ENCODE results near the gene IQCK.
"Not testable (repeated sequence)": the region's sequence is repeated elsewhere in the genome, so short reads cannot be mapped to it uniquely, and the experiment has no call there.

IQCK gene, protein sequence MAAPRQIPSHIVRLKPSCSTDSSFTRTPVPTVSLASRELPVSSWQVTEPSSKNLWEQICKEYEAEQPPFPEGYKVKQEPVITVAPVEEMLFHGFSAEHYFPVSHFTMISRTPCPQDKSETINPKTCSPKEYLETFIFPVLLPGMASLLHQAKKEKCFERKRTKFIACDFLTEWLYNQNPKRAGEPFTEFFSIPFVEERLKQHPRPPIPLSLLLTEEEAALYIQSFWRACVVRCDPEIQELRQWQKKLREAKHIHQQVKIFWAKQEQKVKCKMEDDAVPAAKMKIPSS

DNA sequence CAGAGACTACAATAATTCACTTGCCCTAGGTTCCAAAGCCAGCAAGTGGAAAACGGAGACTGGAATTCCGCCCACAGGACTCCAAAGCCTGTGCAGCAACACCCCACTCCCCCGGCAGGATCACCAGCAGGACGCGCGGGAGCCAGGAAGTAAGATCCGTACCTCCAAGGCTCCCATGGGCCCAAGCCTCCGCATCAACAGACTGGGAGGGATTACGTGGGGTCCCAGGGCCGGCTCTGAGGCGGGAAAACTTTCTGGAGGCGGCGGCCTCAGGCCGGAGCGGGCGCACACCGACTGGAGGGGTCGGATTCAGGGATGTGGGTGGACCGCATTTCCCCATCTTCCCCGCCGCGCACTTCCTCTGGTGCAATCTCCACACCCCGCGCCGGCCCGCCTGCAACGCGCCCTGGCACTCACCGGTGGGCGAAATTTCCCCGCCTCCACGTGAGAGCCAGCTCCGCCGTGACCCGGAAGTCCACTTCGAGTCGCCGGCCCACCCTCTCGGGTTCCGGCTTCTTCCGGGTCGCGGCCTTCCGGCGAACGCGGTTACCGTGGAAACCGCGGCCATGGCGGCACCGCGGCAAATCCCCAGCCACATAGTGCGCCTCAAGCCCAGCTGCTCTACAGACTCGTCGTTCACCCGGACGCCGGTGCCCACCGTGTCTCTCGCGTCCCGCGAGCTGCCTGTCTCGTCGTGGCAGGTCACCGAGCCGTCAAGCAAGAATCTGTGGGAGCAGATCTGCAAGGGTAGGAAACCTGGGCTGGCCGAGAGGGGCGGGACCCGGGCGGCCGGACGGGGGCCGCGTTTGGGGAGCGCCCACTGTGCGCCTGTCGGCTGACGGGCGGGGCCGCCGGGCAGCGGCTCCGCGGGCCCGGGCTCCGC is at the start of gene IQCK, which contains the start of gene KNOP1:
Gene IQCK (plus strand): TSS at position 531 of the 883 bp plus-strand sequence. CDS start 36 bp downstream, at position 567.
Gene KNOP1 (minus strand): TSS at position 487 of the 883 bp plus-strand sequence. CDS start 3,192 bp downstream, outside the sequence.
- peak; percentile 79 for DNase-seq

DNA sequence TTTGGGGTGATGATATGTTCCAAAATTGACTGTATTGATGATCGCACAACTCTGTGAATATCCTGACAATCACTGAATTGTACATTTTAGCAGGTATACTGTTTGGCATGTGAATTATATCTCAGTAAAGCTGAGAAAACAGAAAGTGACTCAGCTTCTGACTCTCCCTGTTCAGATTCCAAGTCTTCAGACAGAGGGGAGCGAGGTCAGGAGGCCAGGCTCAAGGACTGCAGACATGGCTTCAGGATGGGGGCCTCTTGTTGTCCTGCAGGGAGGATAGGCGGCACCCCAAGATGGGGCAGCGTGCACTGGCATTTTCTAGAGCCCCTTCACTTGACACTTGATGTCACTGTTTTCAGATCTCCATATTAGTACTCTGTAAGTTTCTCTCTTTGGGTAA is 45.7 kb upstream of the IQCK start:
- DNase-seq, result no peak

DNA sequence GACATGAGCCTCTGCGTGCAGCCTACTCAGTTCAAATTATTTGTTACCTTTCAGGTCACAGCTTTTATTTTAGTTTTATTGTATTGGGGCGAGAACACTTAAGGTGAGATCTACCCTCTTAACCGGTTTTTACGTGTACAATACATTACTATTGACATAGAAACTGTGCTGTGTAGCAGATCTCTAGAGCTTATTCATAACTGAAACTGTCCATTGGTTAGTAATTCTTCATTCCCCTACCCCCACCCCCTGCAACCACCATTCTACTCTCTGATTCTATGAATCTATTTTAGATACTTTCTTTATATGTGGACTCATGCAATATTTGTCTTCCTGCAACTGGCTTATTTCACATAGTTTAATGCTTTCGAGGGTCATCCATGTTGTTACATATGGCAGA is 43.6 kb upstream of the IQCK start:
- no peak for DNase-seq

DNA sequence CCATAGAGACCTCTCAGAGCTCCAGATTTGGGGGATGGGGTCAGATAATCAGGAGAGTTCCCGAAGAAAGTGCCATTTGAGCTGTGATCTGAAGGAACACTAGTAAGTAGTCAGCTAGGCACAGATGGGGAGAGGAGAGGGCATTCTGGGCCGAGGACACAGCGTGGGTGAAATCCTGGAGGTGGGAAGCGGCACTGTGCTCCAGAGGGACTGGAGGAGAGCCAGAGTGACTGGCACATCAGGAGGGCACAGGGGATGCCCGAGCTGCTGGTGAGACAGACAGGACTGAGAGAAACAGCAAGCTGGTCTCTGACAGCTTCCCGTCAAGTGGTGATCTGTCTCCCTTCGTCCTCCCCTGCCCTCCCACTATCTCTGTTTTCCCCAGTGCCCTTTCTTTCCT is 40.7 kb upstream of the IQCK start:
- DNase-seq, result no peak

DNA sequence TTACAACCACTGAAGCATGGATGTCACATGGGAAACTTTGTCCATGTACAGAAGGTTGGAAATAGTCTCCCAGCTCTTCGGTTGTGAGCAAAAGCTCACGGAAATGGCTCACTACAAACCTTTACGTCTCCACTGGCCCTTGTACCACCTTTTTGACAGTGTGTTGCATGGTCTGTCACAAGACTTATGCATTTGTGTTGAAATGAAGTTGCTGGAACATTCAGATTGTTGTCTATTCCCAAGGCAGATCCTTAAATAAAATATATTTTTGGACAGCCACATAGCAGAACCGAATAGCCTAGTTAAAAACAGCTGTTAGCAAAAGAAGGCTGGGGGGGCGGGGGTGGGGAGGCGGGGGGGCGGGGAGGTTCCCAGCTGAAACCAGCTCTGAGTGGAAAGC is 39.3 kb upstream of the IQCK start:
- DNase-seq, result no peak

DNA sequence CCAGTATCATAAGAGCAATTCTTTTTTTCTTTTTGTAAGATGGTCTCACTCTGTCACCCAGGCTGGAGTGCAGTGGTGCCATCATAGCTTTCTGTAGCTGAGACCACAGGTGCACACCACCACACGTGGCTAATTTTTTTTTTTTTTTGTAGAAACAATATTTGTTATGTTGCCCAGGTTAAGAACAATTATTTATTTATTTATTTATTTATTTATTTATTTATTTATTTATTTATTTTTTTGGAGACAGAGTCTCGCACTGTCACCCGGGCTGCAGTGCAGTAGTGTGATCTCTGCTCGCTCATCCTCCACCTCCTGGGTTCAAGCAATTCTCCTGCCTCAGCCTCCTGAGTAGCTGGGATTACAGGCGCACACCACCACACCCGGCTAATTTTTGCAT is 38.8 kb upstream of the IQCK start:
- DNase-seq, result not testable (repeated sequence)

DNA sequence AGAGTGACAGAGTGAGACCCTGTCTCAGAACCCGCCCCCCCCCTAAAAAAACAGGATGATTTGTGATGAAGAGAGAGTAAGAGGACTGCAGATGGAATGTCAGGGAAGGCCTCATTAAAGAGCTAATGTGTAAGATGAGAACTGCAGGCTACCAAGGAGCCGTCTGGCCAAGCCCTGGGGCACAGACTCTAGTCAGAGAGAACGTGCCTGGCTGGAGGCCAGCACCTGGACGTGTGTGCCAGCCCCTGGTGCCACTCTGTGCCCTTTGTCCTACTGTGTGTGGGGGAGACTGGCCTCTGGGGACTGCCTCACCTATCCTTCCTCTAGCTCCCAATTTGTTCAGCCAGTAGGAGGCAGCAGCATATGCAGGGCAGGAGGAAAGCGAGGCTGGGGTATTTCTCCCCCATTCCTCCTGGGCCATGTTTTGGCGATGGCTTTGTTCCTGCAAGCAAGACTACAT is 37.2 kb upstream of the IQCK start:
- no peak for DNase-seq

DNA sequence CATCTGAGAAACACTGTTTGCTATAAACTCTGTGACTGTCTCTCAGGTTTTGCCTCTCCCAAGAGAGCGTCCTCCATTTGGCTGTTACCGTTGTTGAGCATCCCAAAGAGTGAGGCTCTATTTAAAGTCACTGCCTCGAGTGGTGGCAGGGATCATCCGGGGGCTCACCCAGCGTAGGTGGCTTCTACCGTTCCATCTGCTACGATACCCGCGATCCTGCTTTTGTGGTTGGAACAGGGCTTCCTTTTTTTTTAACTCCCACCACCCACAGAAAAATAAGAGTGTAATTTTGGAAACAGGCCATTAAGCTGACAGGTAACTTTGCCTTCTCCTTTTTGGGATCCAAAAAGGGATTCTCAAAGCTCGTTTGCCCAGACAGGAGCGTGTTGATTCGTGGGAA is 36.4 kb upstream of the IQCK start:
- DNase-seq, result no peak

DNA sequence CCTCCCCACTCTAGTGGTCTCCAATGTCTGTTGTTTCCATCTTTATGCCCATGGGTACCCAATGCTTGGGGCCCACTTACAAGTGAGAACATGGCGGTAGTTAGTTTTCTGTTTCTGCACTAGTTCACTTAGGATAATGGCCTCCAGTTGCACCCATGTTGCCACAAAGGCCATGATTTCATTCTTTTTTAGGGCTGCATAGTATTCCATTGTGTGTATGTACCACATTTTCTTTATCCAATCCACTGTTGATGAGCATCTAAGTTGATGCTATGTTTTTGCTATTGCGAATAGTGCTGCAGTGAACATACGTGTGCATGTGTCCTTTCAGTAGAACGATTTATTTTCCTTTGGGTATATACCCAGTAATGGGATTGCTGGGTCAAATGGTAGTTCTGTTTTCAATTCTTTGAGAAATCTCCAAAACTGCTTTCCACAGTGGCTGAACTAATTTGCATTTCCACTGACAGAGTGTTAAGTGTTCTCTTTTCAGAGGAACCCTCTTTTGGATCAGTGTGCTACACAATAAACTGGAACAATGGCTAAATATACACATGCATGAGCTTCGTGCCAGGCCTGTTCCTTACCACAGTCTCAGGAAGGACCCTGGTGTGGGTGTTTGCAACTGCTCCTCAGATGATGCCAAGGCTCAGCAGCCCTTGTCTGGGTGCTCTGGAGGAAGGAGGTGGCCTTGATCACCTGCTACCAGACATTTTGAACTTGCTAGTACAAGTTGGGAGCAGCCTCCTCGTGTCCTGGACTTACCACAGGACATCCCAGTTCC is 34.4 kb upstream of the IQCK start:
- no peak for DNase-seq

DNA sequence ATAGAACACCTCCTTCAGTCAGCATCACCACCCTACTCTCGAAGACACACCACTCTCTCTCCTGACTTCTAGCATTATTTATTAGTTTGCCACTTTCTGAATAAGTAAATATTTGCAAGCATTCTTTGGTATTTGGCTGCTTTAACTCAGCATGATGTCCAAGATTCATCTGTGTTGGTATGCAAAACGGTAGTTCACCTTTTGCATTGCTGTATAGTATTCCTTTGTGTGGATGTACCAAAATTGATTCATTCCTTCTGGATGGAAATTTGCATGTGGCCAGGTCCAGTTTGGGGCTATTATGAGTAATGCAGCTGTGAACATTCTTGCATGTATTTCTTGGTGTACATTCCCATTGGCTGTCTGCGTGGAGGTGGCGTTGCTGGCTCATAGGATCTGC is 32.9 kb upstream of the IQCK start:
- DNase-seq, result no peak

DNA sequence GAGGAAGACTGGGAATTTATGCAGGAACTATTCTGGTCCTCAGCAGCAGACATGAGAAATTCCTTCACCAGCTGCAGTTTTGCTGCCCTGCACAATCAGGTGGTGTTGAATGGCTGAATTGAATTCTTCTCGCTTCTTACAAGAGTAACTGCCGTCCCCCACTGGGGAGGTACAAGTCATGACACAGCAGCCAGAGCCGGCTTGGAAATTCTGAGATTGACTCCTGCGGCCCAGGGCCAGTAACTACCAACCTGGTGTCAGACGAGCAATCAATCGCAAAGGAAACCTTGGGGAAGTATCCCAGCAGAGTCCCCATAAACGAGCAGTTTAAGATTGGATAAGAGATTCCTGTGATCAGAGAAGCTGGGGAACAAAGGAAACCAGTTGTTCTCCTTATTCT is 30.8 kb upstream of the IQCK start:
- DNase-seq, result no peak

DNA sequence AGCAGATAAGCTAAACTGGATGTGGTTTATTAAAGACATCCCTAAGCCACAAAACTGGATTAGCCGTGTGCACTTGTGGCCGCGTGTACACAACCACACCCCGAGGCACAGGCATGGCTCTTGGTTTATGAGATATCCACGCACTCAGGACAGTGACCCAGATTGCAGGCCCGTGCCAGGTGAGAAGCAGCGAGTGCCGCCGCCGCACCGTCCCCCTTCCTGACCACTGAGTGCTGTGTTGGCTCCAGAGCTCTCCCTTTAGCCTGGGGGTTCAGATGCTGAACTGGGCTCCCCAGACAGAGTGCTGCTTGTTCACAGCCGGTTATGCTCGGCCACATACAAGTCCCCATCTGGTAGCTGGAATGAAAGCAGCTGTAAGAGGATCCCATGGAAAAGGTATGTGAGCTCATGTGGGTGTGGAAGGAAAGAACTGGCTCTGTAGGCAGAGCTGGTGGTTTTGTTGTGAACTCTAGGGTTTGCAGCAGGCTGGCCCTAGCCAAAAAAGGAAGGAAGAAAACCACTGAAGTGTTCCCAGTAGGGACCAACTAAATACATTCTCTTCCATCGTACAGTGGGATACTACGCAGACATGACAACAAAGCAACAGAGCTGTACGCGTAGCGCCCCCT is 29.6 kb upstream of the IQCK start:
- DNase-seq, result peak; percentile 55

DNA sequence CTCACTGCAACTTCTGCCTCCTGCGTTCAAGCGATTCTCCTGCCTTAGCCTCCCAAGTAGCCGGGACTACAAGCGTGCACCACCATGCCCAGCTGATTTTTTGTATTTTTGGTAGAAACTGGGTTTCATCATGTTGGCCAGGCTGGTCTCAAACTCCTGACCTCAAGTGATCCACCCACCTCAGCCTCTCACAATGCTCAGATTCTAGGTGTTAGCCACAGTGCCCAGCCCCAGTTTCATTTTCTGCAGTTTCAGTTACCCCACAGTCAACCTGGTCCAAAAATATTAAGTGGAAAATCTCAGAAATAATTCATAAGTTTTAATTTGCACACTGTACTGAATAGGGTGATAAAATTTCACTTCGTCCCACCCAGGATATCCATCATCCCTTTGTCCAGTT is 28.7 kb upstream of the IQCK start:
- DNase-seq, result no peak

DNA sequence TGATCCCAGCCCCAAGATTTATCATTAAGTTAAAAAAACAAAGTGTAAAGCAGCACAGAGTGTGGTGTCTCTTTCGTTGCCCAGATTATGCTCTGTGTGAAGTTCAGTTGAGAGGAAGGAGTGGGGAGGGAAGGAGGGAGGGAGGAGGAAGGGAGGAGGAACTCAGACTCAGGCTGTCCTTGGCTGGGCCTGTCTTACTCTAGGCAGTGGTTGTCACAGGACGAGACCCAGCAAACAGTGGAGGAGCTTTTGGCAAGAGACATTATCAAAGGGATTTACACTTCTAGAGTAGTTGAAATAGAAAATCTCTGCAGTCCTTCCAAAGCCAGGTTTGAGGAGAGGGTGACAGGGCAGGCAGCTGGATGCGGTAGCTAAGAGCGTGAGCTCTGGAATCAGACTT is 27.9 kb upstream of the IQCK start:
- DNase-seq, result peak; percentile 37

DNA sequence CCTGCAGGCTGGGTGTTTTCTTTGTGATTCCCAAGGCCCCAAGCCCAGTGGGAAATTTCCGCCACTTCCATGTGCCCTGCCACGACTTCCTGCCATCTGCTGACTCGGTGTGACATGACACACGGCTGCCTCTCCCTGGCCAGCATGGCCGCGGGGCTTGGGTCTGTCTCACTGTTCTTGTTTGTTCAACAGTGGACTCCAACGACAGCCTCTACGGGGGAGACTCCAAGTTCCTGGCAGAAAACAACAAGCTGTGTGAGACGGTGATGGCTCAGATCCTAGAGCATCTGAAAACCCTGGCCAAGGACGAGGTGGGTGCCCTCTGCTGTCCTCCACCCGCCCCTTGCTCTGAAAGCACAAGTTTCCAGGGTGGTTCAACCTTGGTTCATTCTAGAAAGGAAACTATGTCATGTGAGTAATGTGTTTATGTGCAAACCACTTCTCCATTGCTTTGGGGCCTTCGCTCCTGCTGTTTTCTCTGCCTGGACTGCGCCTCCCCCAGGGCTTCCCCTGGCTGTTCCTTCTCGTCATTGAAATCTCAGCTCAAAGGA is 26.8 kb upstream of the IQCK start:
- peak; percentile 51 for DNase-seq

DNA sequence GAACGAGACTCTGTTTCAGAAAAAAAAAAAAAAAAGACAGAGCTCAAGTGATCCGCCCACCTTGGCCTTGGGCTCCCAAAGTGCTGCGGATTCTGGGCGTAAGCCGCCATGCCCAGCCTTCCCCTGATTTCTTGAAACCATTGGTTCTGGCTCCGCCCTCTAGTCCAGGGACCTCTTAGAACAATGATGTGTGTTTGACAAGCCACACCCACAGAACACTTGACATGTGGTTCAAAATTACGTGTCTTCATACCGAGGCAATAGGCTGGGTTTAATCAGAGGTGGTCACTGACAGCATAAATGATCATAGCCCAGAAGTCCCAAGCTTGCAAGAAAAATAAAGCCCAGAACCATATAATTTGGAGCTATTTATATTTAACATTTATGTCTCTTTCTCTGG is 23.1 kb upstream of the IQCK start:
- DNase-seq, result no peak

DNA sequence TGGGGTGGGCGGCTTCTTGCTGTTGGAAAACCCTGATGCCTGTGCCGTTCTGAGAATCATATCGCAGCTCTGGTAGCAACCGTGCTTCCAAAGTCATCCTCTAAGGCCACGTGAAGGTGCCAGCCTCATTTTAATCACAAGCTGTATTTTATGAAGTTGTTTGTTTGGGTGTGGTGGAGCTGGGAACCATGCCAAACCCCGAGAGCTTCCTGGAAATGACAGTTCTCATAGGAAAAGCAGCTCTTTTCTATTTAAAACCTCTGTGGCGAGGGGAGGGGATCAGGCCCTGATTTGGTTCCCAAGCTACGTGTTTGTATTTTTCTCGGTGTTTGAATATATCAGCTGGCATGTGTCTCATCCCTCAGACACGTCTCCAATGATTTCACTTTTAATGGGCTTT is 21.7 kb upstream of the IQCK start:
- DNase-seq, result peak; percentile 57

DNA sequence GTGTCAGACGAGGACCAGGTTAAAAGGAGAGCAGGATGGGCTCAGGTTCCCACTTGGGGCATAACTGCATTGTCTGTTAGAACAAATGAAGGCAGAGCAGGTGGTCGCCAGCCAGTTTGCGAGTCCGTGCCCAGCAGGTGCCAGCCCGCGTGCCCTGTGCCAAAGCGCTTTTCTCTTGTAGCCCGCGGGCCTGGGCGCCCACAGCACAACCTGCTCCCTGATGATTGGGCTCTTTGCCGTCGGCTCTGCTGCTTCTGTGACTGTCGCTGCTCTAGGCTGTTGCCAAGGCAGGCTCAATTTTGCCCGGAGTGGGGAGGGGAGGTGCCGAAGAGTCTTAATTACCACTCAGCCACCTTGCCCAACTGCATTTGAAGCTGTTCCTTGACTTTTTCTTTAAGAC is 21.1 kb upstream of the IQCK start:
- no peak for DNase-seq

DNA sequence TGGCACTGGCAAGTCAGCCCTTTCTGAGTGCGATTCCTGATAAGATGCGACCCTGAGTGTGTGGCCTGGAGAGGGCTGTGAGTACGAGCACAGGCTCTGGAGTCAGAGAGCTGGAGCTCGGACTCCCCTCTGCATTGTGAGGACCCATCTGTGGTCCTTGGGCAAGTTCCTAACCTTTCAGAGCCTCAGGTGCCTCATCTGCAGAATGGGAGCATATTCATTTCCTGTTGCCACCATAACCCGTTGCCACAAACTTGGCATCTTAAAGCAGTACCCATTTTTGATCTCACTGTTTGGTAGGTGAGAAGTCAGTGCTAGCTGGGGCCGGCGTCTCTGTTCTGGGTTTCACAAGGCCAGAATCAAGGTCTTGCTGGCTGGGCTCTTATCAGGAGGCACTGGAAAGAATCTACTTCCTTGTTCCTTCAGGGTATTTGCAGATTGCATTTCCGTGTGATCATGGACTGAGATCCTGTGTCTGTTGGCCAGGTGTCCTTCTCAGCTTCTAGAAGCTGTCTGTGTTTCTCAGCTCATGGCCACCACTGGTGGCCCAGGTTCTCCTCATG is 20.2 kb upstream of the IQCK start:
- DNase-seq, result no peak

DNA sequence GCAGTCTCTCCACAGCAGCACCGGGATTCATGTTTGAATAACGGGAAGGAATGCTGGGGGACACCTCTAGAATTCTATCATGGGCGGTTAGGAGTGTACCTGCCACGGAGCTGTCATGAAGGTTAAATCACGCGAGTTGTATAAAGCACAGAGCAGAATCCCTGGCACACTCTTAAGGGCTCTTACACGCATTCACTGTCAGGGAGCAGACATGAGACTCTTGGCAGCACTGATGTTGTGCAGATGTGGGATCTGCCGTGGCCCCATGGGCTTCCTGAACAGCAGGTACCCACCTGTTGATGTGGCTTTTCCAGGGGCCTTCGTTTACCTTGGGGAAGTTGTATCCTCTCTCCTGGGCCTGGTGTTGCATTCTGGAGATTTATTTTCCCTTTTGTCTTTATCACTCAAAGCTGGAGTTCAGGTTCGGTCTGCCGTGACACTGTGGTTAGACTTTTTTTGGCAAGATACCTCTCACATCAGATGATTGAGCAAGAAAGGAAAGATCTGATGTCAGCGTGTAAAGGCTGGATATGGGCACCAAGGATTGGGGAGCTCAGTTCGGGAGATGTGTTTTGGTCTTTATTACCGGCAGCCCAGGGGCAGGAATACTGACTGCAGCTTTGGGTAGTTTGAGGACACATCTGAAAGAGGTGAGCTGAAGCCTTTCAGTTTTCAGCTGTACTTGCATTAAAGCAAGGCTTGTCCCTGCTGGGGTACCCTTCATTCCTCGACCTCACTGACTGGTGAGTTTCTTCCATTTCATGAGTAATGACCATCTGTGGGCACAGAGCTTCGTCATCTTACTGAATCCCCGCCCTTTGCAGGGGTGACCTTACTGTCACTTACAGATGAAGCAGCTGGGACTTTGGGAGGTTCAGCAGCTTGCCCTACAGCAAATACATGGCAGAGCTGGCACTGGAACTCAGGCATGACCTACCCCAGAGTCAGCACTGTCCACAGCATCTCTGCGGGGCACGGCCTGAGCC is 19.3 kb upstream of the IQCK start:
- no peak for DNase-seq

DNA sequence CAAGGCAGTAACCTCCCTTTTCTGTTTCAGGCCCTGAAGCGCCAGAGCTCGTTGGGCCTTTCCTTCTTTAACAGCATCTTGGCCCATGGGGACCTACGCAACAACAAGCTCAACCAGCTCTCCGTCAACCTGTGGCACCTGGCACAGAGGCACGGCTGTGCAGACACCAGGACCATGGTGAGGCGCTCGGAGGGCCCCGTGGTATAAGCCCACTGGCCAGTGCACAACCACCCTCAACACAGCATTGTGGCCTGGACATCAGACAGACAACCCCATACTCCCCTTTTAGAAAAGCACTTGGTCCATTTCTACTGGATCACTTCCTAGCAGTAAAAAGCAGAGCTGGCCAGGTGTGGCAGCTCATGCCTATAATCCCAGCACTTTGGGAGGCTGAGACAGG is 18.6 kb upstream of the IQCK start:
- no peak for DNase-seq

All from MV-4-11 (cell line).